Right hindlimb (tissue), 1 donor: ENCODE measurements around the gene CSAG1.
"Not testable (repeated sequence)": the region's sequence is repeated elsewhere in the genome, so short reads cannot be mapped to it uniquely, and the experiment has no call there.

Source experiments
- DNase-seq: peaks from one replicate; pipeline ENCODE4 v3.0.0-alpha.2; 2018

Gene CSAG1

DNA sequence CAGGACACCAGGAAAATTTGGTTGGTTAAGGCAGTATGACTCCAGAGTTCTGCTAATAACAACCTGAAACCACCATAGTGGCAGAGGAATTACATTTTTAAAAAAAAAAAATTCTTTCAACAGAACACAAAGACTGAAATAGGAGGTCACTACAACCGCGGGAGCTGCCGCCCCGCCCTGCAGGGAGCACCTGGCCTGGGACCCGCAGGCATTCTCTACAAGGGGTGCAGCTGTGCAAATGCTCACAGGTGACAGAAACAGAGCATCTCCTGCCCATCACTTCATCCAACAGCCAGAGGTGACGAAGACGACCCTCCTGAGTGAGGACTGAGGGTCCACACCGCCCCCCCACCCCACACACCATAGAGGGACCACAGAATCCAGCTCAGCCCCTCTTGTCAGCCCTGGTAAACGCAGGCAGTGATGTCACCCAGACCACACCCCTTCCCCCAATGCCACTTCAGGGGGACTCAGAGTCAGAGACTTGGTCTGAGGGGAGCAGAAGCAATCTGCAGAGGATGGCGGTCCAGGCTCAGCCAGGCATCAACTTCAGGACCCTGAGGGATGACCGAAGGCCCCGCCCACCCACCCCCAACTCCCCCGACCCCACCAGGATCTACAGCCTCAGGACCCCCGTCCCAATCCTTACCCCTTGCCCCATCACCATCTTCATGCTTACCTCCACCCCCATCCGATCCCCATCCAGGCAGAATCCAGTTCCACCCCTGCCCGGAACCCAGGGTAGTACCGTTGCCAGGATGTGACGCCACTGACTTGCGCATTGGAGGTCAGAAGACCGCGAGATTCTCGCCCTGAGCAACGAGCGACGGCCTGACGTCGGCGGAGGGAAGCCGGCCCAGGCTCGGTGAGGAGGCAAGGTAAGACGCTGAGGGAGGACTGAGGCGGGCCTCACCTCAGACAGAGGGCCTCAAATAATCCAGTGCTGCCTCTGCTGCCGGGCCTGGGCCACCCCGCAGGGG is 35.3 kb downstream of the CSAG1 start, which contains the start of gene MAGEA3:
Gene MAGEA3 (plus strand): TSS at position 843 of the 980 bp plus-strand sequence. CDS start 2,039 bp downstream, outside the sequence.
- DNase-seq: not testable (repeated sequence)

DNA sequence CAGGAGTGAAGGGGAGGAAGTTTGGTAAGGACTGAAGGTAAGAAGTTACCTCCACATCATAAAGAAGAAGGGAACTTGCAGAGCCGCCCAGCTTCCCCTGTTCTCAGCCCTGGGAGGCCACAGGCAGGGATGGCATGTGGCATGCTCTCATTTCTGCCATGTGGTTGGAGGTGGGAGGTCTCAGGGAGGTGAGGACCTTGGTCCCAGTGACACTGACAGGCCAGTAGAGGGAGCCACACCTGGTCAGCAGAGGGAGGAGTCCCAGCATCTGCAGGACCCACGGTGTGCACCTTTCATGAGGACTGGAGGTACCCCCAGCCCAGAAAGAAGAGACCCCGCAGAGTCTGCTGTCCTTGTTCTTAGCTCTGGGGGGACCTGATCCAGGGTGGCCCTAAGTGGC is 52.5 kb downstream of the CSAG1 start:
- not testable (repeated sequence) for DNase-seq
